HG03175 (cell line): ENCODE data around the gene GUCY1B1.
A peak's percentile ranks its signal among the peaks of the same experiment; 100 is the strongest.

Experiments
- ATAC-seq: cut with Tn5 transposase; IDR thresholded peaks from one replicate; pipeline ENCODE4 v1.9.1; 2021; ENCODE audit warnings: mild to moderate bottlenecking, moderate library complexity; ENCODE audit not compliant: unreplicated experiment

The GUCY1B1 gene

GRCh38 chr4:155761047-155761446 is 2.2 kb downstream of the GUCY1B1 start:
- no peak for ATAC-seq

- ATAC-seq: no peak
Measured at GRCh38 chr4:155761916-155762315, 3.1 kb downstream of the GUCY1B1 start.

- ATAC-seq: no peak
Measured at GRCh38 chr4:155762334-155762733, 3.5 kb downstream of the GUCY1B1 start.

GRCh38 chr4:155763551-155763950 is 4.7 kb downstream of the GUCY1B1 start:
- ATAC-seq: no peak

GRCh38 chr4:155765149-155765548 is 6.3 kb downstream of the GUCY1B1 start:
- ATAC-seq: no peak

GRCh38 chr4:155766622-155767021 is 7.8 kb downstream of the GUCY1B1 start:
- no peak for ATAC-seq

GRCh38 chr4:155768370-155768769 is 9.5 kb downstream of the GUCY1B1 start:
- no peak for ATAC-seq

GRCh38 chr4:155769090-155769489 is 10.3 kb downstream of the GUCY1B1 start:
- peak; percentile 61 for ATAC-seq

- ATAC-seq: no peak
Measured at GRCh38 chr4:155772459-155773195, 13.8 kb downstream of the GUCY1B1 start.

GRCh38 chr4:155773196-155773800 is 14.5 kb downstream of the GUCY1B1 start:
- ATAC-seq: no peak

GRCh38 chr4:155774033-155774432 is 15.2 kb downstream of the GUCY1B1 start:
- ATAC-seq: no peak

GRCh38 chr4:155777971-155778735 is 19.3 kb downstream of the GUCY1B1 start:
- ATAC-seq: no peak

GRCh38 chr4:155780775-155781174 is 22.0 kb downstream of the GUCY1B1 start:
- ATAC-seq: no peak

- no peak for ATAC-seq
Measured at GRCh38 chr4:155781249-155781831, 22.5 kb downstream of the GUCY1B1 start.

- no peak for ATAC-seq
Measured at GRCh38 chr4:155784637-155785036, 25.8 kb downstream of the GUCY1B1 start.

- ATAC-seq: no peak
Measured at GRCh38 chr4:155785828-155786227, 27.0 kb downstream of the GUCY1B1 start.

- peak; percentile 98 for ATAC-seq
Measured at GRCh38 chr4:155787113-155787710, 28.4 kb downstream of the GUCY1B1 start.

- ATAC-seq: no peak
Measured at GRCh38 chr4:155789391-155789790, 30.6 kb downstream of the GUCY1B1 start.

GRCh38 chr4:155789982-155790381 is 31.2 kb downstream of the GUCY1B1 start:
- no peak for ATAC-seq

- ATAC-seq: no peak
Measured at GRCh38 chr4:155794589-155795236, 35.9 kb downstream of the GUCY1B1 start.

- peak; percentile 94 for ATAC-seq
Measured at GRCh38 chr4:155795991-155796390, 37.2 kb downstream of the GUCY1B1 start.
